Umbilical cord (tissue), 2 donors: Measurements from ENCODE around the gene AKR1C4. TPM values are rescaled to one million over a fixed set of nuclear protein-coding genes. Genes with fewer than 3 reads are reported as not detected.
"Not testable (repeated sequence)": the region's sequence is repeated elsewhere in the genome, so short reads cannot be mapped to it uniquely, and the experiment has no call there.

Experiments
- DNase-seq: peaks from one replicate; pipeline ENCODE4 v3.0.0-alpha.2; 2015; ENCODE audit warnings: low spot score
- total RNA-seq: library from RNA; depleted of rRNA; stranded (reverse); fragments of >200 nt; gene quantifications from one replicate; pipeline ENCODE4 v1.2.3, GENCODE V29; 2014; ENCODE audit warnings: low replicate concordance; ENCODE audit not compliant: insufficient read depth

AKR1C4 gene
- total RNA-seq, 1 donor from 2014 or later, result not detected

DNA sequence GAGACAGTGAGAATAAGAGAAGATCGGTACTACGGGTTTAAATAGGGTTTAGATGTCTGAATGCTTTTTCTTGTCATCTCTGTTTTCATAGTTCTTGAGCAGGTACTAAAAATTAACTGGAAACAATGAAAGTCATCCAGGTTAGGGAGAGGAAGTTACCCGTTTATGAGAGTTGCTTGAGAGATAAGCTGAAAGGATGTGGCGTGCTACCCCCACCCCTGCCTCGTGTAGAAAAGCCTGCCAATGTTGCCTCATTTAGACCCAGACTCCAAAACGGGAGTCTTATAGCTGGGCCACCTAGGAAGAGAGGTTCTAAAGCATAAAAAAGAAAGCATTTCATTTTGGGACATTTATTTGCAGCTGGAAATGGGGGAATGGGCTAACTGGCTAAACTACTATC lies 10.2 kb downstream of the AKR1C4 start:
- no peak for DNase-seq

GRCh38 chr10:5209776-5210175 lies 13.1 kb downstream of the AKR1C4 start:
- DNase-seq, result not testable (repeated sequence)

- DNase-seq, result not testable (repeated sequence)
Observed at GRCh38 chr10:5210261-5210660, 13.6 kb downstream of the AKR1C4 start.

DNA sequence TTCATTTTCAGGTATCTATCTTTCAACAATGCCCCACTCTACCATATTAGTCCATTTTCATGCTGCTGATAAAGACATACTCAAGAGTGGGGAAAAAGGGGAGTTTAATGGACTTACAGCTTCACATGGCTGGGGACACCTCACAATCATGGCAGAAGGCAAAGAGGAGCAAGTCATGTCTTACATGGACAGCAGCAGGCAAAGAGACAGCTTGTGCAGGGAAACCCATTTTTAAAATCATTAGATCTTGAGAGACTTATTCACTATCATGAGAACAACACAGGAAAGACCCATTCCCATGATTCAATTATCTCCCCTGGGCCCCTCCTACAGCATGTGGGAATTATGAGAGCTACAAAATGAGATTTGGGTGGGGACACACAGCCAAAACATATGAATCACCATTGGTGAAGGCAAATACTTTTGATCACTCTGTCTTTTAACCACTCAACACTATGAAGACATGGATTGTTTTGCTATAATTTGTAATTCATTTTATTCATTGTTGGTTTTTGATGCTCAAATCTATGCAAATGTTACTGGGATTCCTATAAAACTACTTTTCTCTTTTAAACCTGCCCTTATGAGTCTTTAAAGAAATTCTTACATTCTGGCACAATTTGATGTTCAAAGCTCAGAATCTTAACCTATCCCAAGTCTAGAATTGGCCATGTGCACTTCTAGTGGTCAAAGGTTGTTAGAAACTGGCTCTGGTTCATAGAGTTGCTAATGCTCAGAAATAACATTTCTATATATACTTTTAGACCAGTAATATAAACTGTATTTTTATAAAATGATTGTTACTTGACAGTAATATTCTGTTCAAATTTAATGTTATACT lies 15.3 kb downstream of the AKR1C4 start:
- no peak for DNase-seq

- DNase-seq, result no peak
Observed at GRCh38 chr10:5216801-5217200, 20.2 kb downstream of the AKR1C4 start.

GRCh38 chr10:5219262-5219661 lies 22.6 kb downstream of the AKR1C4 start:
- DNase-seq, result no peak

- DNase-seq, result not testable (repeated sequence)
Observed at GRCh38 chr10:5222942-5223341, 26.3 kb downstream of the AKR1C4 start.

DNA sequence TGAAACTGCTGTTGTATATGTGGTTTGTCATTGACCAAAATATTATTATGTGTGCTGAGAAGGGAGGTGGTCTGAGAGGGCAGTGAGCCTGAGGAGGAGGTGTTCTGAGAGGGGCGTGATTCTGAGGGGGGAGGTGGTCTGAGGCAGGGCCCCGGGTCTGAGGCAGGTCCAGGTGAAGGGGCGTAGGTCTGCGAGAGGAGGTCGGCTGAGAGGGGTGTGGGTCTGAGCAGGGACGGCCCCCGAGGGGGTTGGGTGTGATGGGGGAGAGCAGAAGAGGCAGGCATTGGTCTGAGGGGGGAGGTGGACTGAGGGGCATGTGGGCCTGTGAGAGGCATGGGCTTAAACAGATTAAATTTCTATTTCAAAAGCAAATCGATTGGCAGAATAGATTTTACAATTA lies 32.4 kb downstream of the AKR1C4 start:
- no peak for DNase-seq

DNA sequence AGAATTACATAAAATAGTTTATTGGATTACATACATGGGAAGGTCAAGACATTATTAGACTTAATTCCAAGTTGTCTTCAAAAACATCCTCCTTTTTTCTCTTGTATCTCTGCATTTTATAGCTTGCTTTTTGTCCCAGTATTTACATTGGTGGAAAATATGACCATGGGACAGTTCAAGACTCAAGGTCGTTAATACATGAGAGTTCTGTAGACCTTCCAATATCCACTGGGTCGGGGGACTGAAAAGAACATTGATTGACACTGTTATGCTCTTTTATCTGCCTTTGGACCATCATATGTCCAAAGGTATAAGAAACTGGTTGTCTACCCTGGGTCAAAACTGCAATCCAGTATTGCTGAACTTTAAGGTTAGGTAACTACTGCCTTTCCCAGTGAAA lies 36.7 kb downstream of the AKR1C4 start:
- no peak for DNase-seq

GRCh38 chr10:5234106-5234860 lies 37.6 kb downstream of the AKR1C4 start:
- DNase-seq, result peak; percentile 19

GRCh38 chr10:5237541-5237940 lies 40.9 kb downstream of the AKR1C4 start:
- DNase-seq, result not testable (repeated sequence)

DNA sequence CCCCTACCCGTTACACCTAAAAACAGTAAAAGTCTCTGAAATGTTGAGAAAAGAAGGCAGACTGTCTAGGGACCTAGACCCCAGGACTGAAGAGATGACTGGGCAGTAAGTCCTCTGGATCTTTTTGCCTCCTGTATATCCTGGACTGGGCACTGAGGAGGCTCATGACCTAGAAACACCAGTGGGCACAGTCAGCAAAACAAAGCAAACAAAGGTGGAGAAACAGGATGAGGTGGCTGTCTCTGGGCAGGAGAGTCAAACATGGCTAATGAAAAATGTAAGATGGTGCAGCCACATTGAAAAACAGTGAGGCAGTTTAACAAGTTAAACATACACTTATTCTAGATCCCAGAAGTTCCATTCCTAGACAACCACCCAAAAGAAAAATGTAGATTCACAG lies 45.9 kb downstream of the AKR1C4 start:
- DNase-seq, result no peak

DNA sequence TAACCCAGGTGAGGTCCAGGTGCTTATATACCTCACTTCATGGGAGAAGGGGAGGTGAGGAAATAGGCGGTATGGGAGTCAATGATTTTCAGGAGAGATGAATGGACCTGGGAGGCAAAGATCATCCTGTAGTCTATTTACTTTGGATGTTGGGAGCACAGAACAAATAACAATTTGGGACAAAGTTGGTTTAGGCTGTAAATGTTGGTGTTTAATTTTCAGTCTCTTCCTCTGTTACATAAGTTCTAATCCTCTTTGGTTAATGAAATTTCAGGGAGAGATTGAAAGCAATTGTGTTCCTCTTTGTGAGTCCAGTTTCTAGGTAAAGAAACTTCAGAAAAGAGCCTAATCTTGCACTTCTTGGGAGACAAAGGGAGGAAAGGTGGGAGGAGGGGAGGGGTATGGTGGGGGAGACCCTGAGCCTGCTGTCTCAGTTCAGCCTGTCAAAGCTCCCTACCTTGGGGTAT lies 46.9 kb downstream of the AKR1C4 start:
- DNase-seq, result no peak

DNA sequence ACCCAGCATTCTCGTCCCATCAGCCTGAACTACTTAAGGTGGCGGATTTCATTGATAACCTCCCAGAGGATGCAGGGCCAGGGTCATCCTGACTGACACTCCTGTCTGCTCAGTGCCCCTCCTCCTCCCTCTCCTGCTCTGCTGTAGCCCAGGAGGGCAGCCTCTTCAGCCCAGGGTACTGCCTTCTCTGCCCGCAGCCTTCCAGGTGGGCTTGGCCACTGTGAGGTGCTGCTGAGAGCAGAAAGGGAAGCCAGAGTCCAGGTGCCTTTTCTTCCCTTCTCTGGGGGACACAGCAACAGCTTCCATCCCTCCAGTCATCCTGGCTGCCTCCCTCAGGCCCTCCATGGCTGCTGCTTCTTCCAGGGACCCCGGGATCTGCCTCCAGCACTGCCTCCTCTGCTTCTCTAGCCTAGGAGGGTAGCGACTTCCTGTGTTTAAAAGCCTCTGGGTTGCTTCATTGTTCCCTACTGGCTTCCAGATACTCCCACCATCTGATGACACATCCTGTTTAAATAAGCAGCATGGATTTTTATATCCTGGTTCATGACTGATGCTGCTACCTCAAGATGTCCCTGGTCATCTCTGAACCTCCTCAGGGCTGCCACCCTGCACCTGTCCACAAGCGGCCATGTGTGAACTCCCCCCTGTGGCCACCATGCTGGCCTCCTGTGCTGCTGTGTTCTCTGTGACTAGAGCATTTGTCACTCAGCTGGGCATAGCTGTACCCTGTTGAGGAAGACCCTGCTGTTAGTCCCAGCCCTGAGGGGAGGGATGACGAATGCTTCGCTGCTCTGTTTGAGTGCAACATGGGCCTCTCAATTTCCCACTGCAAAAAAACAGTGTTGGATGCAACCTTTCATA lies 55.8 kb downstream of the AKR1C4 start:
- DNase-seq, result no peak

DNA sequence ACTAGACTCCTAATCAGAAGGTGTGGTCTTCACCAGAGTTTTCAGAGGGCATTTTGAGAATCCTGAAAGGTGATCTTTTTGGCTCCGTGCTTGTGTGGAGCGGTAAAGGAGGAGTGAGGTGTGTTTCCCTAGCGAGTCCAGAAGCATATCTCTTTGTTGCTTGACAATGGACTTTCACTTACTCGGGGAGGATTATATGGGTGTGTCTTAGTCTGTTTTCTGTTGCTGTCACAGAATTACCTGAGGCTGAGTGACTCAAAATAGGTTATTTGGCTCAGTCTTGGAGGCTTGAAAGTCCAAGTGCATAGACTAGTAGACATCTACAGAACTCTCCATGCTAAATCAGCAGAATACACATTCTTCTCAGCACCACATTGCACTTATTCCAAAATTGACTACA lies 57.9 kb downstream of the AKR1C4 start:
- DNase-seq, result no peak

GRCh38 chr10:5257768-5258167 lies 61.1 kb downstream of the AKR1C4 start:
- not testable (repeated sequence) for DNase-seq

GRCh38 chr10:5259132-5259951 lies 62.7 kb downstream of the AKR1C4 start:
- no peak for DNase-seq

- DNase-seq, result no peak
Observed at GRCh38 chr10:5259952-5260578, 63.4 kb downstream of the AKR1C4 start.

GRCh38 chr10:5260828-5261227 lies 64.2 kb downstream of the AKR1C4 start:
- no peak for DNase-seq

DNA sequence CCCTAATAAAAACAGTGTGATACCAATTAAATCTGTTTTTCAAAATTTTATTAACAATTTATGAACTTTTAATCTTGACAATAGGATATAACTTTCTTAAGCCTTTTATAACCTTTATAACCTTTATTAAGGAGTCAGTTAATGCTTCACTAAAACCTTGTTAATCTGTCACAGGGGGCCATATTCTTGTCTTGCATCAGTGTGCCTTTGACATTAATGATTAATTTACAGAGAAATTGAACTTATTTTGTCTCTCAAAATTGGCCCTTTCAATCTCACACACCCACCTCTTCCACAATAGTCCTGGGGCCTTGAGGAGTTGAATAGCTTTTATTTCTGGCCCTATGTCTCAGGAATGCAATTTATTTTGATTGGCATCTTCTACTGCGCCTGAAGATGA lies 68.5 kb downstream of the AKR1C4 start:
- no peak for DNase-seq
